HPDE6-E6E7 (cell line): ENCODE measurements around the gene INPP4A.

ENCODE experiments used
- DNase-seq: peaks from one replicate; pipeline ENCODE4 v3.0.0; 2011; ENCODE audit warnings: missing footprints; ENCODE audit errors: extremely low spot score

The INPP4A gene

GRCh38 chr2:98514096-98514639, 69.5 kb downstream of the INPP4A start:
- DNase-seq, result no peak

- DNase-seq, result no peak
Observed at GRCh38 chr2:98514879-98515249, 70.2 kb downstream of the INPP4A start.

DNA sequence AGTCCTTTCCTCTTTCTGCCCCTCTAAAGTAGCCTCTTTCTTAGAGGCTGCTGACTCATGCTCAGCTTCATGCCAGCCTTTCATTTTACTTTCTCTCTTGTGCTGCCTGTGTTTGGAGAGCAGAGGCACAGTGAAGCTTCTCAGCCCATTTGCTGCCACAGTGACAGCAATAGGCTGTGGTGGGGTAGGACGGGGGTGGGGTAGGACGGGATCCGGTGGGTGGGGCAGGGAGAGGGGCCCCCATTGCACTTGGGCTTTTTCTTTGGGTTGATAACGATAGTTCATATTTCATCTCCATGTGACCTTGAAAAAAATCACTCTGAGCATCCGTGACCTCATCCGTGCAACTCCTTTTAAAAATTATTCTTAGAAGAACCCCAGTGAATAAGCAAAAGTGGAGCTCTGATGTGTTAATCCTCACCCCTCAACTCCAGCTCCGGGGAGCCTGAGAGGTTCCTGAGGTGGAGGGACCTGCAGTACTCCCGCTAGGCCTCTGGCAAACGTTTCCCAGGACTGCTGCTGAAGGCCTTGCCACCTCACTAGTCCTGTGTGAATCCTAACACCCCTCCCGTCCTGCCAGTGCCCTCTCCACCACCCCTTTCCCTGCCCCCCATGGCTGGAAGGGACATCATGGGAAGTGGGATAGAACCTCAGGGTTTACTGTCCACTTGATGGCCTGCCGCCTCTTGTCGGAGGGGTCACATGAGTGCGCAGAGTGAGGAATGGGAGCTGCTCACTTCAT, 70.8 kb downstream of the INPP4A start:
- DNase-seq, result no peak

- no peak for DNase-seq
Observed at GRCh38 chr2:98516571-98516970, 71.9 kb downstream of the INPP4A start.

DNA sequence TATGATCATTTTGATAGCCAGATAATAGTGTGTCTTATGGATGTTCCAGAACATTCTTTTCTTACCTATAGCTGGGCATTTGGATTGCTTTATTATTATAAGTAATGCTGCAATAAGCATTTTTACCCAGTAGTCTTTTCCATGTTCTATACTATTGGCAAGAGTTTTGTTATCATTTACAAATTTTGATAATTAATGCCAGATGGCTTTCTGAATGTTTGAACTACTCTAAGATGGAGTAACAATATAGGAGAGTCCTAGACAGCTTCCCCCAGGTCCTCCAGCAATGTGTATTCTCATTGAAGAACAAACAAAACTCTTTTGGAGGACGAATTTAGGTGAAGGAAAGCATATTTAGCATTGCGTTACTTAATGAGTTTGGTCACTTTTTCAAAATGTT, 73.0 kb downstream of the INPP4A start:
- DNase-seq, result no peak

- no peak for DNase-seq
Observed at GRCh38 chr2:98518101-98518500, 73.4 kb downstream of the INPP4A start.

GRCh38 chr2:98519156-98519555, 74.5 kb downstream of the INPP4A start:
- DNase-seq, result no peak

DNA sequence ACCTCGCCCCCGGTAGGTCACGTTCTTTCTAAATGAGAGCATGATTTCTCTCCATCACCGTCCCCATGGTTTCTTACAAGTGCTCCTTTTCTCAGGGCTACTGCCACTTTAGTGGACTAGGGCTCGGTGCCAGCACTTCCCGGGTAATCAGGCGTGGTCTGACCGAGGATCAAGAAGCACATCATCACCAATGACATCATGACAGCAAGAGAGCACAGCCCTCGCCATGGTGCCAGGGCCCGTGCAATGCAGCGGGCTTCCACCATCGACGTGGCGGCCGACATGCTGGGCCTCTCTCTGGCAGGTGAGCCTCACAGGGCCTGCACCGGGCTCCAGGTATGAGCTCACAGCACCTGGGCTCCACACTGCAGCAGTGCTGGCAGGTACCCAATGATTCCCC, 75.2 kb downstream of the INPP4A start:
- no peak for DNase-seq

DNA sequence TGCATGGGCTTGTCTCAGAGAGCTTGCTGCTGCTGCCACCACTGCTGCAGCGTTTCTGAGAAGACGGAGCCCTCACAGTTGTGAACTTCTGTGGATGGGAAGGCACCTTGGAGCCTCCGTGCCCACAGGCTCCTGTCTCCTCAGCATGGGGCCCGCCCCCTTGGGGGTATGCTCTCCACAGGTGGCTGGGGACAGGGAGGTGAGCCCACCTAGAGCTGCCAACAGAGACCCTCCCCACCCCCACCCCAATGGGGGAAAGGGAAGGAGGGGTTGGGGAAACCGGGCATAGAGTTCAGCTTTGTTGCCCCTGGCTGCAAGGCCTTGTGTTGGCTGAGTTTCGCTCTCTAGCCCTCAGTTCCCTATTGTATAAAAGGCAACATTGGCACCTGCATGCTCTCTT, 76.1 kb downstream of the INPP4A start:
- DNase-seq, result no peak

DNA sequence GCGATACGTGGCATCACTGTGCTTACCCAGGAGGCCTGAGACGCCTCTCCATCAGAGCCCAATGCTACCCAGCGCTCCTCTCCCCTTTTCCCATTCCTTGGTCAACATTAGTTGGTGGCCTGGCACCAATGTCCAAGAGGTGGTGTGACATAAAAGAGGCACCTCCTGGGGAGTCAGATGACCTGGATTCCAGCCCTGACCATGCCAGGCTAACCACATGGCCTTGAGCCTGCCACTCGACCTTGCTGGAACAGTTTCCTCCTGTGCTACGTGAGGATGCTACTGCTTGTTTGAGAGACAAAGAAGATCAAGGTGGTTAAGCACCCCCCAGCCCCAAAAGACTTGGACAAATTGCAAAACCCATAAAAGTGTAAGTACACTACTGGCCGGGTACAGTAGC, 76.6 kb downstream of the INPP4A start:
- DNase-seq, result no peak

DNA sequence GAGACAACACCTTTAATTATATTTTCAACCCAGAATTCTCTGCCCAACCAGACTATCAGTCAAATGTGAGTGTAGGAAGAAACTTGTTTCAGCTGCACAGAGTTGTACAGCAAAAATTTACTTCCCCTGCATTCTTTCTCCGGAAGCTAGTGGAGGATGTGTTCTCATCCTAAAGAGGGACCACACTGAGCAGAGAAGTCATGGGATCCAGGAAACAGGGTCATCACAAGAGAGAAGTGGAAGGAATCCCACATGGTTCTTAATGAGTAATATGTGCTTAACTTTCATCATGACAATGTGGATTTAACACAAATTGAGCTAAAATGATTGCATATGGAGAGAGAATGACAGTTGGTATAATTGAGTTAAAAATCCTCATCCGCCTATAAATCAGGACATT, 78.2 kb downstream of the INPP4A start:
- no peak for DNase-seq

GRCh38 chr2:98524168-98524567, 79.5 kb downstream of the INPP4A start:
- no peak for DNase-seq

DNA sequence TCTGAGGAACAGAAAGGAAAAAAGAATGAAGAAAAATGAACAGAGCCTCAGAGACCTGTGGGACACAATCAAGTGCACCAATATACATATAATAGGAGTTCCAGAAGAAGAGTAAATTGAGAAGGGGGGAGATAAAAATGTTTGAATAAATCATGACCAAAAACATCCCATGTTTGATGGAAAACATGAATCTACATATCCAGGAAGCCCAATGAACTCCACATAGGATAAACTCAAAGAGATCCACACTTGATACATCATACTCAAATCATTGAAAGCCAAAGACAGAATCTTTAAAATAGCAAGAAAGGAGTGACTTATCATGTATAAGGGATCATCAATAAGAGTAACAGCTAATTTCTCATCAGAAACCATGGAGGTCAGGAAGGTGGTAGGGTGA, 83.7 kb downstream of the INPP4A start:
- DNase-seq, result no peak

GRCh38 chr2:98530114-98530513, 85.5 kb downstream of the INPP4A start:
- no peak for DNase-seq

- no peak for DNase-seq
Observed at GRCh38 chr2:98532756-98533155, 88.1 kb downstream of the INPP4A start.

DNA sequence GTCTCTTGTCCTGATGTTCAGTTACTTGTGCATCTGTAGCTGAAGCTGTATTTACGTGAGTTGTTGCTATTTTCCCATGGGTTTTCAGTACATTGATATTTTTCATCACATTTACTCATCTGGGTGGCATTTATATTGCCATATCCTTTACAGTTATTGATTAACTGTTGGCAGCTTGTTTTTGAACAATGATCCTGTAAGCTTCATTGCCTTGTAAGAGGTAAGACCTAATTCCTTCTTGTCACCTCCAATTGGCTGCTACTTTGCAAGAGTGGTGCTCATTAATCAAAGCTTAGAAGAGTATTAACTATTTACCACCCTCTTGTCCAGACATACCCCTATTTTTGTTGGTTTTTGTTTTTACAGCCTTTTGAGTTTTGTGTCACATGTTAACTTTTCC, 88.9 kb downstream of the INPP4A start:
- DNase-seq, result no peak

DNA sequence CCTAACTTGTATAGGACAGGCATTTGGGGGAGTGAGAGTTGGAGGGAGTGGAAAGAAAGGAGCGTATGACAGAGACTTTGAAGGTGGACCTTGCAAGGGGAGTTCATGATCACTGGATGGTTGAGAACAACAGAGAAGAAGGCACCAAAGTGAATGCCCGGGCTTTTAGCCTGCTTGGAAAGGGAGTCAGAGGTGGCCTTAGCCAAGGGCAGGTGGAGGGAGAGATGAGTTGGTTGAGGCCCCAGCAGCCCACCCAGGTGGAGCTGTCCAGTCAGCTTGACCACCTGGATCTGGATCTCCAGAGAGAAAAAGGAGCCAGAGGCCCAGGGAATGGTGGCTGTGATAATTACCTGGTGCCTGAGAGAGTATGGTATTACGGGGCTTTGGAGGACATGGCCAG, 90.1 kb downstream of the INPP4A start:
- DNase-seq, result no peak

DNA sequence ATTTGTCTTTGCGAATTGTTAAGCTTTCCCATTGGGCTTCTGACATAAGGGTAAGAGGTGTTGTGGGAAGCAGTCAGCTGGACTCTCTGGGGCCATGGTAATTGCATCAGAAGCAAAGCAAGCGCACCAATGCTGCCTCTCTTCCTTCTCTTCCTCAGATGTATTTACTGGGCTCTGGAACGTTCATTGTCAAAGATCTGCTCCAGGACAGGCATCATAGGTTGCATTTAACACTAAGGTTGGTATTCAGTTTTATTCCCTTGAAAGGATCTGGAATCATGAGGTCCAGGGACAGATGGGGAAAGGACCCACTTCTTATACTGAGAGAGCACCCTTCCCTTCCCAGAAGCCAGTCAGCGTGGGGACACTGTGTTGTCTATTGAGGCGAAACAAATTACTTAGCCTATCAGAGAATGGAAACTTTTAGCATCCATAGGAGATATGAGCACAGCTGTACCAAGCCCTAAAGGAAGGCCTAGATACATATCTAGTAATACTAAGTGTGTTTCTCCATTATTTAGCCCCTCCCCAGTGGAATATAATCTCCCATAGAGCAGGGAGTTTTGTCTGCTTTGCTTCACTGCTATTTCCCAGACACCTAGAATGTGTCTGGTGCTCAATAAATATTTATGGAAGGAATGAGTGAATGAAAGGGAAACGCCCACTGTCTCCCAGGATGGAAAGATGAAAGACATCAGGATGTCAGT, 91.5 kb downstream of the INPP4A start:
- DNase-seq, result no peak

DNA sequence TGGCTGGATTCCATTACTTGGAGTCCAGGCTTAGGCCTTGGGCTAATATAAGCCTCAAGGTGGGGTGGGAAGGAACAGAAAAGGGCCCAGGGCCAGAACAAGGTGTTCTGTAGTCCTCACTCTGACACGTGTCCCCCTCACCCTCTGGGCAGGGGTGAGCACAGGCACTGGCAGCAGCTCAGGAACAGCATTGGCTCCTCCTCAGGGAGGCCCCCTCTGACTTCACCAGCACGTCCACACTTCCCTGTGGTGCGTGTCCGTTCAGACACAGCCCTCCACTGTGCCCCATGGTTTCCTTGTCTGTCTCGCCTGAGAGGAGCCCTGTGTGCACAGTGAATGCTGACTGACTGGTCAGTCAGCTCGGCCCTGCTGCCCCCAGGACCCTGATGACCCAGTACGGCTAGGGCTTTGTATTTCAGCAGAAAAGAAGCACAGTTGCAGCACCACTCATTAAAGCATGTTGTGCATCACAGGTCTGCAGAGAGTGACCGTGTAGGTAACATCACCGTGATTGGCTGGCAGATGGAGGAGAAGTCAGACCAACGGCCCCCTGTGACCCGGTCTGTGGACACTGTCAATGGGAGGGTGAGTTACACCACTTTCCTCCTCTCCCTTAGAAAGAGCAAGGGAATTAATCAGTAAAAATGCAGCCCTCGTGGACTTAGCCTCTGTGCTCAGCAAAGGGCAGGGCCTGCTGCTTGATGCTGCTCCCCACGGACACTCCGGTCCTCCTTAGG, 92.9 kb downstream of the INPP4A start:
- no peak for DNase-seq

DNA sequence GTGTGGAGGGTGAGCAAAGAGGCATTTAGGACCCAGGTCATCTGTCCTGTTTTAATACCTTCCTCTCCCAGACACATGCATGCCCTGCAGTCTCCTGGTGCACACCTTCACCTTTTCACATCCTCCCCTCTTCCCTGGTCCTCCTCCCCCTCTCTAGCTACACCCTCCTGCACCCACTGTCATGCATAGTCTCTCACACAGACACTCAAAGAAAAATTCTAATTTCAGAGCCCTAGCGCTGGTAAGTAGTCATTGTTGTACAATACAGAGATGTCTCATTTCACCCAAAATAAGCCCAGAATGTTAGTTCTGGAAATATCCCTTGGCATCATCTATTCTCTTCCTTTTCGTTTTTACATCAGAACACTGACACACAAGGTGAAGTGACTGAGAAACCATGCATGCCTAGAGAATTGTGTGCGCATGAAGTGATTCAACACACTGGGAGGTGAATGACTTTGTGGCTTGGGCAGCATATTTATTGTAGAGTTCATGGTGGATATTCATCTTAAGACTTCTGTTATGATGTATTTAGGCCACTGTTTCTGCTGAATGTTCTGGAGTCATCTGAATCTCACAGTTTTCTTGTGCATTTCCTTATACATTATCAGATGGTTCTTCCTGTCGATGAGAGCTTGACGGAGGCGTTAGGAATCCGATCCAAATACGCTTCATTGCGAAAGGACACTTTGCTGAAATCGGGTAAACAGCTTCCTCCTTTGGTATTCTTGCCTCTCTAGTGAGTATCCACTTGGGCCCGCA, 93.8 kb downstream of the INPP4A start:
- no peak for DNase-seq

- DNase-seq, result no peak
Observed at GRCh38 chr2:98539056-98539735, 94.5 kb downstream of the INPP4A start.
